ENCODE measurements around the gene PPIP5K1.
A peak's percentile ranks its signal among the peaks of the same experiment; 100 is the strongest.

PPIP5K1 gene

GRCh38 chr15:43505738-43506137, 84.3 kb downstream of the PPIP5K1 start:
- DNase-seq, result no peak
- in situ Hi-C loops (cut with HindIII; ENCODE audit: low pct_ligation_motif_present, low pct_unique_long_range_greater_than_20kb, low sequenced_read_pairs), result no loop called here

- no peak for DNase-seq
- in situ Hi-C loops (cut with HindIII; ENCODE audit: low pct_ligation_motif_present, low pct_unique_long_range_greater_than_20kb, low sequenced_read_pairs), result no loop called here
These were observed 90.4 kb downstream of the PPIP5K1 start for GRCh38 chr15:43499635-43500034.

- DNase-seq, result no peak
- in situ Hi-C loops (cut with HindIII; ENCODE audit: low pct_ligation_motif_present, low pct_unique_long_range_greater_than_20kb, low sequenced_read_pairs), result no loop called here
These were observed 91.0 kb downstream of the PPIP5K1 start for GRCh38 chr15:43498990-43499389.

- DNase-seq, result no peak
- in situ Hi-C loops (cut with HindIII; ENCODE audit: low pct_ligation_motif_present, low pct_unique_long_range_greater_than_20kb, low sequenced_read_pairs), result no loop called here
These were observed 96.1 kb downstream of the PPIP5K1 start for GRCh38 chr15:43493703-43494472.

- in situ Hi-C loops (cut with HindIII; ENCODE audit: low pct_ligation_motif_present, low pct_unique_long_range_greater_than_20kb, low sequenced_read_pairs), result no loop called here
These were observed 97.1 kb downstream of the PPIP5K1 start, which contains the start of gene TP53BP1 for GRCh38 chr15:43492673-43493601. TSS of gene TP53BP1 (minus strand) at chr15:43493156. CDS start at chr15:43493043, 113 bp downstream.

GRCh38 chr15:43492266-43492665, 97.7 kb downstream of the PPIP5K1 start:
- DNase-seq, result no peak
- in situ Hi-C loops (cut with HindIII; ENCODE audit: low pct_ligation_motif_present, low pct_unique_long_range_greater_than_20kb, low sequenced_read_pairs), result no loop called here

More at GRCh38 chr15:43492673-43493601, 97.1 kb downstream of the PPIP5K1 start, which contains the start of gene TP53BP1:
- peak; percentile 92 for DNase-seq

GRCh38 chr15:43489191-43489590, 100.8 kb downstream of the PPIP5K1 start:
- in situ Hi-C loops (cut with HindIII; ENCODE audit: low pct_ligation_motif_present, low pct_unique_long_range_greater_than_20kb, low sequenced_read_pairs), result no loop called here
- DNase-seq, result no peak

GRCh38 chr15:43488790-43489189, 101.2 kb downstream of the PPIP5K1 start:
- in situ Hi-C loops (cut with HindIII; ENCODE audit: low pct_ligation_motif_present, low pct_unique_long_range_greater_than_20kb, low sequenced_read_pairs), result no loop called here

GRCh38 chr15:43487271-43487895, 102.6 kb downstream of the PPIP5K1 start:
- in situ Hi-C loops (cut with HindIII; ENCODE audit: low pct_ligation_motif_present, low pct_unique_long_range_greater_than_20kb, low sequenced_read_pairs), result no loop called here
- no peak for DNase-seq

More at GRCh38 chr15:43488790-43489189, 101.2 kb downstream of the PPIP5K1 start:
- DNase-seq, result no peak

GRCh38 chr15:43484455-43484854, 105.6 kb downstream of the PPIP5K1 start:
- DNase-seq, result no peak
- in situ Hi-C loops (cut with HindIII; ENCODE audit: low pct_ligation_motif_present, low pct_unique_long_range_greater_than_20kb, low sequenced_read_pairs), result no loop called here
